IPS DF 4.7 (cell line): ENCODE data around the gene ZDHHC3.

Experiments
- DNase-seq: peaks from one replicate; pipeline ENCODE4 v3.0.0-alpha.2; 2013; ENCODE audit warnings: low spot score; ENCODE audit errors: extremely low read depth

ZDHHC3 gene

GRCh38 chr3:44896440-44896839, 79.5 kb downstream of the ZDHHC3 start:
- no peak for DNase-seq

- no peak for DNase-seq
Measured at GRCh38 chr3:44894485-44894884, 81.5 kb downstream of the ZDHHC3 start.

DNA sequence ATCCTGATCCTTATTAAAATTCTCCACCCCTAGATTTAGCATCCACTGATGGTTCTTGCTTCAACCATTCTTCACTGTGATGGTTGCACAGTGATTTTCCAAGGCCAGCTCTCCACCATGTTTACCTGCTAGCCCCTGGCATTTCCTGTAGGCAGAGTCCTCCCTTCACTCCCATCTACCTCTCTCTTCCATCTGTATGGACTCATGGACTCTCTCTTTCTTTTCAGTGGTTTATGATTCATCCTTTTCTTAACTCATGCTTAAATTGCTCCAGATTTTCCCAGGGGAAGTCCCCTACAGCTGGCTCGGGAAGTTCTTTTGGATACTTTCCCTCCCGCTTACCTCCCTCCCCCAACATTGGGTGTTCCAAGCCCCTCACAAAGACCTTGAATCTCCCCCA, 82.9 kb downstream of the ZDHHC3 start:
- no peak for DNase-seq

DNA sequence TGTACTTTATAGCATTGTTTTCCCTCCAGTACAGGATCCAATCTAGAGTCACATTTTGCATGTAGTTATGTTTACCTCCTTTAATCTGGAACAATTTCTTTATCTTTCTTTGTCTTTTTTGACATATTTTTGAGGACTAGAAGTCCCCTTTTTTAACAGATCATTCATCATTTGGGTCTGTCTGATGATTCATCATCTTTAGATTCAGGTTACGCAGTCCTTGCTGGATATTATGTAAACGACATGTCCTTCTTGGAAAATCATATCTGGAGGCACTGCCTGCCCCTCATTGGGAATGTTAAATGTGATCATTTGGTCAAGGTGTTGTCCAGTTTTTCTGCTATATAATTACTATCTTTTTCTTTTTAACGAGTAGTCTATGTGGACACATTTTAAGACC, 83.3 kb downstream of the ZDHHC3 start:
- no peak for DNase-seq

DNA sequence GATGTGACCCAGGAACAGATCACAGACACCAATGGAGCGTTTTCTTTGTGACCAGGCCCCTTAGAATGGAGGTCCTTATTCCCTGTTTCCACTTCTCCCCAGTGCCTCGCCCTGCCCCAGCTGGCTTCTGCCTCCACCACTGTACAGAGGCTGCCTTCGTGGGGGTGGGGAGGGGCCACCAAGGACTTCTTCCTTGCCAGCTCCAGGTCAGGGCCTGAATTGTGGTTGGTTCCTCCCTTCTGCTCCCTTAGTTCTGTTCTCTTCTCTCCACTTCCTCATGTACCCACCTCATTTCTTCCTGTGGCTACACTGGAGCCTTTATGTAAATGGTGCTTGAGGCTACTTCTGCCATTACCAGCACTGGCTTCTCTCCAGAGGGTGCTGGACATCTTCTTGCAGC, 85.1 kb downstream of the ZDHHC3 start:
- no peak for DNase-seq

DNA sequence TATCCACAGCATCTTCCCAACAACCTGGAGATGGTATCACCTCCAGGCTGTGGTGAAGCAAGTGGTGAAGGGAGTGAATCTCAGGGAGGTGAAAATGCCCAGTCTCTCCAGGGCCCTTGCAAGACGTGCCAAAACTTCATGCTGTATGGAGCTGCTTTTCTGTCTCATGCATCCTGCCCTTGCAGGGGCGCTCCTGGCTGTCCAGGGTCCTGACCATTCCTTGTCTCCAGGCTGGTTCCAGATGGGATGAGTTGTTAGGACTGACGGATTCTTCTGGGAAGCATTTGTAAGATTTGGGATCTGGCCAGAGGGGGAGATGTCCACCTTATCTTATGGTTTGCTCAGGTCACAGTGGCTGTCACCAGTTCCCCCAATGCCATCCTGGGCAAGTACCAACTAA, 85.7 kb downstream of the ZDHHC3 start:
- DNase-seq = no peak

- no peak for DNase-seq
Measured at GRCh38 chr3:44887101-44887500, 88.9 kb downstream of the ZDHHC3 start.

- DNase-seq = no peak
Measured at GRCh38 chr3:44886561-44886960, 89.4 kb downstream of the ZDHHC3 start.

- DNase-seq = no peak
Measured at GRCh38 chr3:44885618-44886017, 90.4 kb downstream of the ZDHHC3 start.

DNA sequence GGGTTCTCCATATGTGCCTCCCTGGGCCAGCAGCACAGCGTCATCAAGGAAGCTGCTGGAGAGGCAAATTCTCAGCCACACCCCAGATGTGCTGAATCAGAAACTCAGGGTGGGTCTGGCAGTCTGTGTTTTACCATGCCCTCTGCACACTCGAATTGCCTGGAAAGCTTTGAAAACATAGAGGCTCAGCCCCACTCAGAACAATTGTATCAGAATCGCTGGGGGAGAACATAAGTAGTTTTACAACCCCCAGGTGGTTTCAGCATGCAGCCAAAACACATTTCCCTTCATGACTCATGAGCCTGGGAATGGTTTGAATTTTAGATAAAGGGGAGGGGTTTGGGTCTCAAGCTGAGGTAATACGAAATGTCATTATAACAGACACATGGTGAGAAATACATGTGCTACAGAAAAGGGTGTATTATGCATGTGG, 92.0 kb downstream of the ZDHHC3 start:
- no peak for DNase-seq

- DNase-seq = no peak
Measured at GRCh38 chr3:44883213-44883955, 92.6 kb downstream of the ZDHHC3 start.

- DNase-seq = no peak
Measured at GRCh38 chr3:44880284-44880683, 95.7 kb downstream of the ZDHHC3 start.

GRCh38 chr3:44877333-44877732, 98.6 kb downstream of the ZDHHC3 start:
- no peak for DNase-seq

DNA sequence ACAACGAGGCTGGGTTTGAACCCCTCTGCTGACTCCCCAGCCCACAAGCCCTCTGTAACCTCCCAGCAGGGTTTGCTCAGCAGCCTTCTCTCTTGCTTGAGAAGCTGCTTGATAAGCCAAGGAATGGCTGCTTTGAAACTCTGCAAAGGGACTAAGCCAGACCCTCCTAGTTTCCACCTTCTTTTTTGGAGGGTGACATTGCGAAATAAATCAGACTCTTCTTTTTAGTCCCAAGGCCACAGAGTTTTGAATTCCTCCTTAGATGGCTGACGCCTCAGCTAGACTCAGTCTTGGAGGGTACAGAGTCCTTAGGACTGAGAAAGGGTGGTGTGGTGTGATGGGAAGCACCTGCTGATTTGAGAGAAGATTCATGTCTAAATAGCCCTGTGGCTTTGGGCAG, 100.4 kb downstream of the ZDHHC3 start:
- no peak for DNase-seq
